ENCODE measurements around the gene AOAH.

The AOAH gene

GRCh38 chr7:36570528-36571189 lies 153.6 kb downstream of the AOAH start:
- no peak overlapping the region for H3K27ac ChIP-seq (ENCODE audit: insufficient read depth, low read length, poor library complexity, severe bottlenecking)
- no peaks in the 10 kb centered on the region for H3K36me3 ChIP-seq (ENCODE audit: control insufficient read depth, insufficient read depth, low read length)
- no peak overlapping the region for H3K4me3 ChIP-seq (ENCODE audit: insufficient read depth, low read depth, low read length, poor library complexity, severe bottlenecking)
- no peaks in the 10 kb centered on the region for H3K4me1 ChIP-seq (ENCODE audit: control insufficient read depth, insufficient read depth, low read length, poor library complexity, severe bottlenecking)
- H3K27me3 ChIP-seq (replicated peaks; ENCODE audit: control insufficient read depth, insufficient read depth, low read length, poor library complexity, severe bottlenecking) = no peaks in the 10 kb centered on the region
- no peaks in the 10 kb centered on the region for H3K9me3 ChIP-seq (ENCODE audit: control insufficient read depth, low read length)
- no peak for DNase-seq

GRCh38 chr7:36568452-36568849 lies 155.8 kb downstream of the AOAH start:
- no peak for DNase-seq
- no peaks in the 10 kb centered on the region for H3K27me3 ChIP-seq (replicated peaks; ENCODE audit: control insufficient read depth, insufficient read depth, low read length, poor library complexity, severe bottlenecking)
- H3K4me1 ChIP-seq (ENCODE audit: control insufficient read depth, insufficient read depth, low read length, poor library complexity, severe bottlenecking) = no peaks in the 10 kb centered on the region
- no peaks in the 10 kb centered on the region for H3K9me3 ChIP-seq (ENCODE audit: control insufficient read depth, low read length)
- no peak overlapping the region for H3K4me3 ChIP-seq (ENCODE audit: insufficient read depth, low read depth, low read length, poor library complexity, severe bottlenecking)
- no peaks in the 10 kb centered on the region for H3K36me3 ChIP-seq (ENCODE audit: control insufficient read depth, insufficient read depth, low read length)
- H3K27ac ChIP-seq (ENCODE audit: insufficient read depth, low read length, poor library complexity, severe bottlenecking) = no peak overlapping the region

DNA sequence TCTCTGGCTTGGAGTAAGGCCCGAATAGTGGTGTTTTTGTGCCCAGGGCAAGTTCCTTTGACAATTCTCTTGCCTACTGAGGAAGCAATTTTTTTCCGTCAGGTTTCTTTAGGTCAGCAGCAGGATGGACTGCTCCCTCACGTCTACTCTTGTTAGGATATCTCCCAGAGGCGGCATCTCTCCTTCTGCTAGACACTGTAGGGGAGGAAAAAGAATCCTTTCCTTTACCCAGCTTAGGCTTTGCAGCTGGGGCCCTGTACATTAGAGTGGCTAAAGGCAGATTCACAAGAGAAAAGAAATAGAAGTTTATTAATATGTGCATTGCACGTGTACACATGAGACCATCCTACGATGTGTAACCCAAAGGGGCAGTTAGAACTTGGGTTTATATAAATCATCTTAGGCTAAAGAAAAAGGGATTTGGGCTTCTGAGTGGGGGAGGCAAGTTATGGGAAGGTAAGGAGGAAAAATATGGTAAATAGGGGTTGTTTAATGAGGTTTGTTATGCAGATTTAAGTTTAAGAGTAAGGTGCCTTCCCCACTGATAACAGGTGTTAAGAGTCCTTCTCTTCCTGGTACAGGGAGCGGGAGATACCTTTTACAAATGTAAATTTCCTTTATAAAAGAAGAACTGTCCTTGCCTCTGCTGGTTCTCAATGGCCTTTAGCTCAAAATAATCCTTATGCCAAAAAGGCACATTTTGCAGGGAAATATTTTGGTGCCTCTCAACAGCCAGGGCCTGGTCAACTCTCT lies 156.4 kb downstream of the AOAH start:
- Histone ChIP-seq H3K9me3 (ENCODE audit: control insufficient read depth, low read length) (no peaks in the 10 kb centered on the region), H3K4me1 (ENCODE audit: control insufficient read depth, insufficient read depth, low read length, poor library complexity, severe bottlenecking) (no peaks in the 10 kb centered on the region), H3K27ac (ENCODE audit: insufficient read depth, low read length, poor library complexity, severe bottlenecking) (no peak overlapping the region), H3K27me3 (replicated peaks; ENCODE audit: control insufficient read depth, insufficient read depth, low read length, poor library complexity, severe bottlenecking) (no peaks in the 10 kb centered on the region), H3K4me3 (ENCODE audit: insufficient read depth, low read depth, low read length, poor library complexity, severe bottlenecking) (no peak overlapping the region), H3K36me3 (ENCODE audit: control insufficient read depth, insufficient read depth, low read length) (no peaks in the 10 kb centered on the region)
- no peak for DNase-seq

GRCh38 chr7:36565792-36566356 lies 158.4 kb downstream of the AOAH start:
- no peaks in the 10 kb centered on the region for H3K4me1 ChIP-seq (ENCODE audit: control insufficient read depth, insufficient read depth, low read length, poor library complexity, severe bottlenecking)
- no peaks in the 10 kb centered on the region for H3K27me3 ChIP-seq (replicated peaks; ENCODE audit: control insufficient read depth, insufficient read depth, low read length, poor library complexity, severe bottlenecking)
- DNase-seq = no peak
- no peaks in the 10 kb centered on the region for H3K9me3 ChIP-seq (ENCODE audit: control insufficient read depth, low read length)
- no peak overlapping the region for H3K4me3 ChIP-seq (ENCODE audit: insufficient read depth, low read depth, low read length, poor library complexity, severe bottlenecking)
- no peak overlapping the region for H3K27ac ChIP-seq (ENCODE audit: insufficient read depth, low read length, poor library complexity, severe bottlenecking)
- no peaks in the 10 kb centered on the region for H3K36me3 ChIP-seq (ENCODE audit: control insufficient read depth, insufficient read depth, low read length)

- Histone ChIP-seq H3K9me3 (ENCODE audit: control insufficient read depth, low read length) (no peaks in the 10 kb centered on the region), H3K27ac (ENCODE audit: insufficient read depth, low read length, poor library complexity, severe bottlenecking) (no peak overlapping the region), H3K4me3 (ENCODE audit: insufficient read depth, low read depth, low read length, poor library complexity, severe bottlenecking) (no peak overlapping the region)
Measured at GRCh38 chr7:36564489-36564888, 159.8 kb downstream of the AOAH start.

GRCh38 chr7:36563706-36564327 lies 160.5 kb downstream of the AOAH start:
- DNase-seq = no peak
- H3K4me1 ChIP-seq (ENCODE audit: control insufficient read depth, insufficient read depth, low read length, poor library complexity, severe bottlenecking) = no peaks in the 10 kb centered on the region
- no peak overlapping the region for H3K27ac ChIP-seq (ENCODE audit: insufficient read depth, low read length, poor library complexity, severe bottlenecking)
- H3K27me3 ChIP-seq (replicated peaks; ENCODE audit: control insufficient read depth, insufficient read depth, low read length, poor library complexity, severe bottlenecking) = no peaks in the 10 kb centered on the region
- no peaks in the 10 kb centered on the region for H3K36me3 ChIP-seq (ENCODE audit: control insufficient read depth, insufficient read depth, low read length)
- no peaks in the 10 kb centered on the region for H3K9me3 ChIP-seq (ENCODE audit: control insufficient read depth, low read length)
- H3K4me3 ChIP-seq (ENCODE audit: insufficient read depth, low read depth, low read length, poor library complexity, severe bottlenecking) = no peak overlapping the region

More at GRCh38 chr7:36564489-36564888, 159.8 kb downstream of the AOAH start:
- Histone ChIP-seq H3K27me3 (replicated peaks; ENCODE audit: control insufficient read depth, insufficient read depth, low read length, poor library complexity, severe bottlenecking) (no peaks in the 10 kb centered on the region), H3K36me3 (ENCODE audit: control insufficient read depth, insufficient read depth, low read length) (no peaks in the 10 kb centered on the region), H3K4me1 (ENCODE audit: control insufficient read depth, insufficient read depth, low read length, poor library complexity, severe bottlenecking) (no peaks in the 10 kb centered on the region)
- no peak for DNase-seq

DNA sequence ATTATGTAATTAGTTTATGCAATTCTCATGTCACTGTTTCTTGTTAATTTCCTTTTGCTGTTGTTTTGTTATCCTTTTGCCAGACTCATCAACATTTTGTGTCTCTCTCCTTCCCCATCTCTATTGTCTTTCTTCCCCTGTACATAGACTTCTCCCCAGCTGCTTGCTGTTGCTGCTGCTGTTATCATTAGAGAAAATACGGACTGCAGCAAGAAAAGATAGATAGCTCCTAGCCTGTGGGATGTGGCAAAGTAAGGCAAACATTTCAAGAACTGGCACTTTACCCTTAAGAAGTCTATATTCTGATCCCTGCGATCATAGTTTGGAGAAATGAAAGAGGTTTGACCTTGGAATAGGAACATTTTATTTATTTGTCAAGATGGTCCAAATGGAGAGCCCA lies 162.2 kb downstream of the AOAH start:
- Histone ChIP-seq H3K4me3 (ENCODE audit: insufficient read depth, low read depth, low read length, poor library complexity, severe bottlenecking) (no peak overlapping the region), H3K36me3 (ENCODE audit: control insufficient read depth, insufficient read depth, low read length) (no peaks in the 10 kb centered on the region), H3K4me1 (ENCODE audit: control insufficient read depth, insufficient read depth, low read length, poor library complexity, severe bottlenecking) (no peaks in the 10 kb centered on the region), H3K9me3 (ENCODE audit: control insufficient read depth, low read length) (no peaks in the 10 kb centered on the region), H3K27ac (ENCODE audit: insufficient read depth, low read length, poor library complexity, severe bottlenecking) (no peak overlapping the region), H3K27me3 (replicated peaks; ENCODE audit: control insufficient read depth, insufficient read depth, low read length, poor library complexity, severe bottlenecking) (no peaks in the 10 kb centered on the region)
- no peak for DNase-seq

GRCh38 chr7:36549029-36549428 lies 175.3 kb downstream of the AOAH start:
- Histone ChIP-seq H3K36me3 (ENCODE audit: control insufficient read depth, insufficient read depth, low read length) (no peaks in the 10 kb centered on the region), H3K27ac (ENCODE audit: insufficient read depth, low read length, poor library complexity, severe bottlenecking) (no peak overlapping the region), H3K4me3 (ENCODE audit: insufficient read depth, low read depth, low read length, poor library complexity, severe bottlenecking) (no peak overlapping the region), H3K9me3 (ENCODE audit: control insufficient read depth, low read length) (no peaks in the 10 kb centered on the region), H3K27me3 (replicated peaks; ENCODE audit: control insufficient read depth, insufficient read depth, low read length, poor library complexity, severe bottlenecking) (no peaks in the 10 kb centered on the region), H3K4me1 (ENCODE audit: control insufficient read depth, insufficient read depth, low read length, poor library complexity, severe bottlenecking) (no peaks in the 10 kb centered on the region)
- DNase-seq = no peak

DNA sequence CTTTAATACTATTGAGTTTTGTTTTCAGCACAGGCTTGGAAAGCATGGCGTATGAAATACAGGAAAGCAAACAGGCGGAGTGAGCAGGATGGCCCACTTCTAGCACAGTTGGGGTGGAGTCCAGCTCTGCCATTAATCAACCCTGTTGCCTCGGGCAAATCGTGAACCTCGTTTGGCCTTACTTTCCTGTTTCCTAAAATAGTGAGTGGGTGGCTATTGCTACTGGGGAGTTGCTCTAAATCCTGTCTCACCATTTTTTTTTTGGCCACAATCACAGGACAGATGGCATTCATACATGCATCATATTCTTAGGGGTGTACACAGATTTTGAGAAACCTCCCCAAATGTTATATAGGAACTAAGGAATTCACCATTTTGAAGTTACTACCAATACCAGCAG lies 176.9 kb downstream of the AOAH start:
- no peaks in the 10 kb centered on the region for H3K27me3 ChIP-seq (replicated peaks; ENCODE audit: control insufficient read depth, insufficient read depth, low read length, poor library complexity, severe bottlenecking)
- no peak overlapping the region for H3K27ac ChIP-seq (ENCODE audit: insufficient read depth, low read length, poor library complexity, severe bottlenecking)
- no peak for DNase-seq
- H3K9me3 ChIP-seq (ENCODE audit: control insufficient read depth, low read length) = no peaks in the 10 kb centered on the region
- no peak overlapping the region for H3K4me3 ChIP-seq (ENCODE audit: insufficient read depth, low read depth, low read length, poor library complexity, severe bottlenecking)
- H3K36me3 ChIP-seq (ENCODE audit: control insufficient read depth, insufficient read depth, low read length) = no peaks in the 10 kb centered on the region
- no peaks in the 10 kb centered on the region for H3K4me1 ChIP-seq (ENCODE audit: control insufficient read depth, insufficient read depth, low read length, poor library complexity, severe bottlenecking)

DNA sequence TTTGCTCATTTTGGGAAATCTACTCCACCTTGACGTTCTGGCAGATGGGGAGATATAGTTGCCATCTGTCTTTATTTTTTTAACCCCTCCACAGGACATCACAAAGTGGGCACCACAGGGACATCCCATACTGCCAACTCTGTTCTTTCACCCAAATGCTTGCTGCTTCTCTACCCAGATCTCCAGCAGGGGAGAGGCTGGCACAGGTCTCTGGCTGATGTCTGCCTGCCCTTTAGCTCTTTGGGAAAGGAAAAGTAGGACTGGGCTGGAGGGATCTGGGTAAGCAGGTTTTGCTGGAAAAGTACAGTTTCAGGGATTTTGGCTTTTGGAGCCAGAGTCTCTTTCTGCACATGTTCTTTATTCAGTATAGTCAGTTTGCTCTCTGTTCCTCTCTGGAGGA lies 178.0 kb downstream of the AOAH start:
- H3K27me3 ChIP-seq (replicated peaks; ENCODE audit: control insufficient read depth, insufficient read depth, low read length, poor library complexity, severe bottlenecking) = no peaks in the 10 kb centered on the region
- no peak overlapping the region for H3K27ac ChIP-seq (ENCODE audit: insufficient read depth, low read length, poor library complexity, severe bottlenecking)
- H3K9me3 ChIP-seq (ENCODE audit: control insufficient read depth, low read length) = no peaks in the 10 kb centered on the region
- no peaks in the 10 kb centered on the region for H3K4me1 ChIP-seq (ENCODE audit: control insufficient read depth, insufficient read depth, low read length, poor library complexity, severe bottlenecking)
- H3K36me3 ChIP-seq (ENCODE audit: control insufficient read depth, insufficient read depth, low read length) = no peaks in the 10 kb centered on the region
- H3K4me3 ChIP-seq (ENCODE audit: insufficient read depth, low read depth, low read length, poor library complexity, severe bottlenecking) = no peak overlapping the region
- no peak for DNase-seq

All from effector memory CD4-positive, alpha-beta T cell (primary cell).